Stimulated activated CD8-positive, alpha-beta memory T cell treated with anti-CD3 and anti-CD28 coated beads, Interleukin-7, amount 100 ng/mL, for 4 hours (primary cell): Measurements from ENCODE around the gene SRA1.

Source experiments
- DNase-seq, 2 donors: peaks; one replicate each; pipeline ENCODE4 v3.0.0-alpha.2; 2020; ENCODE audit warnings: low read depth in 2 of 2

SRA1 gene

GRCh38 chr5:140570488-140570887 is 13.2 kb upstream of the SRA1 start:
- no peak for DNase-seq

- no peak for DNase-seq
Observed at GRCh38 chr5:140570058-140570457, 12.8 kb upstream of the SRA1 start.

- no peak for DNase-seq
Observed at GRCh38 chr5:140569197-140569596, 11.9 kb upstream of the SRA1 start.

- no peak for DNase-seq
Observed at GRCh38 chr5:140568443-140569063, 11.3 kb upstream of the SRA1 start.

GRCh38 chr5:140567871-140568270 is 10.6 kb upstream of the SRA1 start:
- no peak for DNase-seq

GRCh38 chr5:140567136-140567818 is 10.0 kb upstream of the SRA1 start:
- no peak for DNase-seq

GRCh38 chr5:140566665-140567064 is 9.4 kb upstream of the SRA1 start:
- no peak for DNase-seq

- no peak for DNase-seq
Observed at GRCh38 chr5:140565780-140566095, 8.5 kb upstream of the SRA1 start.

- DNase-seq = no peak
Observed at GRCh38 chr5:140565024-140565779, 7.9 kb upstream of the SRA1 start.

GRCh38 chr5:140564196-140565023 is 7.1 kb upstream of the SRA1 start, which contains the start of the genes APBB3 and SLC35A4:
APBB3 (minus strand) TSS chr5:140564598; CDS start chr5:140564245, 353 bp downstream.
SLC35A4 (plus strand) TSS chr5:140564828; CDS start chr5:140567170, 2,342 bp downstream.
- peak; percentile 96 to 98 for DNase-seq

GRCh38 chr5:140563596-140563995 is 6.3 kb upstream of the SRA1 start:
- DNase-seq = no peak

- DNase-seq = no peak
Observed at GRCh38 chr5:140561753-140562523, 4.7 kb upstream of the SRA1 start.

GRCh38 chr5:140560227-140560626 is 3.0 kb upstream of the SRA1 start:
- no peak for DNase-seq

- no peak for DNase-seq
Observed at GRCh38 chr5:140558542-140558941, 1.3 kb upstream of the SRA1 start.

GRCh38 chr5:140557965-140558364 is 692 bp upstream of the SRA1 start:
- no peak for DNase-seq

GRCh38 chr5:140556438-140556837 is 835 bp downstream of the SRA1 start:
- no peak for DNase-seq

- no peak for DNase-seq
Observed at GRCh38 chr5:140555747-140556312, 1.4 kb downstream of the SRA1 start.

GRCh38 chr5:140554454-140554853 is 2.8 kb downstream of the SRA1 start:
- no peak for DNase-seq

GRCh38 chr5:140553657-140554056 is 3.6 kb downstream of the SRA1 start:
- no peak for DNase-seq

GRCh38 chr5:140551872-140552271 is 5.4 kb downstream of the SRA1 start:
- no peak for DNase-seq
